GM12801 (cell line): Measurements from ENCODE around the gene TTN.

Source experiments
- CTCF ChIP-seq: IDR thresholded peaks from one replicate; pipeline ENCODE4 v1.5.1; 2011; ENCODE audit warnings: control low read depth; ENCODE audit not compliant: insufficient read length; ENCODE audit errors: extremely low read depth

The TTN gene

GRCh38 chr2:178775975-178776374, 31.2 kb downstream of the TTN start:
- no peak for TF ChIP-seq CTCF

GRCh38 chr2:178770518-178770917, 36.7 kb downstream of the TTN start:
- TF ChIP-seq CTCF: no peak

GRCh38 chr2:178767094-178768060, 39.8 kb downstream of the TTN start:
- no peak for TF ChIP-seq CTCF

GRCh38 chr2:178764097-178764496, 43.1 kb downstream of the TTN start:
- TF ChIP-seq CTCF: no peak

- no peak for TF ChIP-seq CTCF
Measured at GRCh38 chr2:178761759-178762371, 45.4 kb downstream of the TTN start.

- TF ChIP-seq CTCF: no peak
Measured at GRCh38 chr2:178756843-178757242, 50.4 kb downstream of the TTN start.

- TF ChIP-seq CTCF: no peak
Measured at GRCh38 chr2:178756343-178756742, 50.9 kb downstream of the TTN start.
